ENCODE results near the gene OR7A5.
"Not testable (repeated sequence)": the region's sequence is repeated elsewhere in the genome, so short reads cannot be mapped to it uniquely, and the experiment has no call there.

OR7A5 gene

DNA sequence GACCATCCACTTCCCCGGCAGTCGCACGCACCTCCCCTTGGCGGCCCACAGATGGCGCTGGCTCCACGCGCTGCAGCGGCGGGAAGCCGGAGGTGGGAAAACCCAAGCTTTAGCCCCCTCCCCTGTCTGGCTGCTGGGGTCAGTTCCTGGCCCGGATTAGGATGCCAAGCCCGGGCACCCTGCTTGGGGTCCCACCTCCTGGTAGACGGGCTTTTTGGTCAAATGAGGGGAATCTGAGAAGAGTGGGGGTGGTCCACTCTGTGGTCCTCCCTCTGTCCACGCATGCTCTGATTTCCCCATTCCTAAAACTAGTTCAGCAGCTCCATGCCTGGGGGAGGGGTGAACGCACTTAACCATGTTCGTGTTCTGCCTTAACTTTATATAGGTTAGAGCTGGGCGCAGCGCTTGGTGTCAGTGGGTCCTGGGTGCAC is 48.5 kb downstream of the OR7A5 start:
- no peak overlapping the region for H3K4me3 ChIP-seq (ENCODE audit: low read depth, low read length)
- TF ChIP-seq, protein P1, sequence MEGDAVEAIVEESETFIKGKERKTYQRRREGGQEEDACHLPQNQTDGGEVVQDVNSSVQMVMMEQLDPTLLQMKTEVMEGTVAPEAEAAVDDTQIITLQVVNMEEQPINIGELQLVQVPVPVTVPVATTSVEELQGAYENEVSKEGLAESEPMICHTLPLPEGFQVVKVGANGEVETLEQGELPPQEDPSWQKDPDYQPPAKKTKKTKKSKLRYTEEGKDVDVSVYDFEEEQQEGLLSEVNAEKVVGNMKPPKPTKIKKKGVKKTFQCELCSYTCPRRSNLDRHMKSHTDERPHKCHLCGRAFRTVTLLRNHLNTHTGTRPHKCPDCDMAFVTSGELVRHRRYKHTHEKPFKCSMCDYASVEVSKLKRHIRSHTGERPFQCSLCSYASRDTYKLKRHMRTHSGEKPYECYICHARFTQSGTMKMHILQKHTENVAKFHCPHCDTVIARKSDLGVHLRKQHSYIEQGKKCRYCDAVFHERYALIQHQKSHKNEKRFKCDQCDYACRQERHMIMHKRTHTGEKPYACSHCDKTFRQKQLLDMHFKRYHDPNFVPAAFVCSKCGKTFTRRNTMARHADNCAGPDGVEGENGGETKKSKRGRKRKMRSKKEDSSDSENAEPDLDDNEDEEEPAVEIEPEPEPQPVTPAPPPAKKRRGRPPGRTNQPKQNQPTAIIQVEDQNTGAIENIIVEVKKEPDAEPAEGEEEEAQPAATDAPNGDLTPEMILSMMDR (IDR thresholded peaks at IDR 0.05; ENCODE audit: low read depth, low read length) = peak; percentile 58
- in situ Hi-C loops (cut with HindIII; ENCODE audit: low sequenced_read_pairs) = no loop called here
- DNase-seq (ENCODE audit: low read depth, low spot score) = no peak

DNA sequence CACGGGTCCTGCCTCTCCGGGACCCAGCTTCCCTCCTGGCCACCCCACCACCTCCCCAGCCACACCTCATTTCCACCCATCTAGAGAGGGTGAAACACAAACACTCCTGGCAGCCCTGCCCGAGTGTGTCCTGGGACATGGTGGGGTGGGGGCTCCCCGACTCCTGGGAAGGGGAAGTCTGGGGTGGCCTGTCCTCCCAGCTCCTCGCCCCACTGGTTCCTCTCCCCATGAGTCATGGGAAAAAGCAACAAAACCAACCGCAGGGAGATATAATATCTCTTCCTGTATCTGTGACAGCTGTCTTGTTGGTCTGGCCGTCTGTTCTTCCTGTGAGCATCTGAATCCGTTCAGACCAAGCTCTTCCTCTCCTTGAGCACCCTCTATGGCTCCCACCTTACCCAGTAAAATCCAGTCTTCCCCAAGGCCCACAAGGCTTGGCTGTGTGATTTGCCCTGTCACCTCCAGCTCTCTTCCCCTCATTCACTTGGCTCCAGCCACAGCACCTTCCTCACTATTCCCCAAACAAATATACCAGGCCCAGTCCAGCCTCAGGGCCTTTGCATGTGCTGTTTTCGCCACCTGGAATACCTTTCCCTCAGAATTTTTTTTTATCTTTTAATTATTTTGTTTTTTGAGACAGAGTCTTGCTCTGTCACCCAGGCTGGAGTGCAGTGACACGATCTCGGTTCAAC is 49.7 kb downstream of the OR7A5 start:
- DNase-seq (ENCODE audit: low read depth, low spot score); in situ Hi-C loops (cut with HindIII; ENCODE audit: low sequenced_read_pairs); H3K4me3 ChIP-seq (ENCODE audit: low read depth, low read length): not testable (repeated sequence)

DNA sequence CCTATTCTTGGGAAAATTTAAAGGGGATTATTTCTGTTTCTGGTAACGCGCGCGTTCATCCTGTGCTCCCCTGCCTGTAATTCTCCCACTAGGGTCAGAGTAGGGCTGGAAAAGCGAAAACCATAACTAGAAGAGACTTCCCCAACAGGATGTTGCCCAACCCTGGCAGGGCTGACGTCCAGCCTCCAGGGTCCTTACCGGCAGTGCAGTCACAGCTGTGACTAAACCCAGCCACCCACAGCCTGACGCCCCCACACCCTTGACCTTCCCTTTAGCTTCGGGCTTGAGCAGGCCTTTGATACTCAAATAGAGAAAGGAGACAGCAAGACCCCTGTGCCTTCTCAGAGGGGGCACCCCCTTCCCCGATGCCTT is 50.3 kb downstream of the OR7A5 start:
- DNase-seq (ENCODE audit: low read depth, low spot score) = peak; percentile 2
- H3K4me3 ChIP-seq (ENCODE audit: low read depth, low read length); in situ Hi-C loops (cut with HindIII; ENCODE audit: low sequenced_read_pairs): not testable (repeated sequence)

DNA sequence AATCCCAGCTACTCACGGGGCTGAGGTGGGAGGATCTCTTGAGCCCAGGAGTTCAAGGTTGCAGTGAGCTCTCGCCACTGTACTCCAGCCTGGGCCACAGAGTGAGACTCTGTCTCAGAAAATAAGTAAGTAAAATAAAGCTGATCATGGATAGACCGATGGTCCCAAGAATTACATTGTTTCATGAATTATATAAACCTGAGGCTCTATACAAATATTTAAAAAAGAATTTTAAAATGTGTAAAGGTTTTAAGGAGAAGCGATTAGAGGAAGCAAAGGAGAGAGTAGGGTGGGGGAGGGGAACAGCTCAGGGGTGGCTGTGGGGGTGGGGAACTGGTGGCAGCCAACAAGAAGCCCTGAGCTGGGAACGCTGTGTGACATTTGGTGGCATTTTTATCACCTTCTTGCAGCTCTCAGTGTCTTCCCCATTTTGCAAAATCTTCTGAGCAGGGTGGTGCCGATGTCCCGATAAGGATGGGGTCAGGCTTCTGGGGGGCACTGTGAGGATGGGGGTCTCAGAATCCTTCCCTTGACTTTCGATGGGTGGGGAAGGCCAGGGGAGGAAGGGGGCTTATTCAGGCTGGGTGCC is 51.5 kb downstream of the OR7A5 start:
- in situ Hi-C loops (cut with HindIII; ENCODE audit: low sequenced_read_pairs); H3K4me3 ChIP-seq (ENCODE audit: low read depth, low read length); DNase-seq (ENCODE audit: low read depth, low spot score): not testable (repeated sequence)

DNA sequence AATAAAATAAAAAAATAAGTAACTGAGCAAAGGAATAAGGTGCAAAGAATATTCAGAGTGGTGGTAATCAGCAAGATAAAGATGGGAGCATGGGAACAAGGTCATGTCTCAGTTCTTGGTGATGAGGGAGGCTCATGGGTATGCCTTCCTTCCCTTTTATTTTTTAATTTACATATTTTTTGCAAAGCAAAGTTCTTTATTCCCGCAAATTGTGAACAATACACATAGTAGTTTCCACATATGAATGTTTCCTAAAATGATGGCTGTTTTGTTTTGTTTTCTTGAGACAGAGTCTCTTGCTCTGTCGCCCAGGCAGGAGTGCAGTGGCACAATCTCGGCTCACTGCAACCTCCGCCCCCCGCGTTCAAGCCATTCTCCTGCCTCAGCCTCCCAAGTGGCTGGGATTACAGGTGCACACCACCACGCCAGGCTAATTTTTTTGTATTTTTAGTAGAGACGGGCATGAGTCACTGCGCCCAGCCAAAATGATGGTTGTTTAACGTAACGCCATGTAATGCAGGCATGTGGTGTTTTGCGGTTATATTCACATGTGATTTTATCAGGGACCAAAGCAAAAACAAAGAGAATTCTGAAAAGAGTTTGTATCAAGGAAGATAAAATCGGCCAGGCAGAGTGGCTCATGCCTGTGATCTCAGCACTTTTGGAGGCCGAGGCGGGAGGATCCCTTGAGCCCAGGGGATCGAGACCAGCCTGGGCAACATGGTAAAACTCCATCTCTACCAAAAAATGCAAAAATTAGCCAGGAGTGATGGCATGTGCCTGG is 52.2 kb downstream of the OR7A5 start:
- no peak for DNase-seq (ENCODE audit: low read depth, low spot score)
- in situ Hi-C loops (cut with HindIII; ENCODE audit: low sequenced_read_pairs) = no loop called here
- H3K4me3 ChIP-seq (ENCODE audit: low read depth, low read length) = no peak overlapping the region
- TF ChIP-seq, protein P1 (IDR thresholded peaks at IDR 0.05; ENCODE audit: low read depth, low read length) = no peak

DNA sequence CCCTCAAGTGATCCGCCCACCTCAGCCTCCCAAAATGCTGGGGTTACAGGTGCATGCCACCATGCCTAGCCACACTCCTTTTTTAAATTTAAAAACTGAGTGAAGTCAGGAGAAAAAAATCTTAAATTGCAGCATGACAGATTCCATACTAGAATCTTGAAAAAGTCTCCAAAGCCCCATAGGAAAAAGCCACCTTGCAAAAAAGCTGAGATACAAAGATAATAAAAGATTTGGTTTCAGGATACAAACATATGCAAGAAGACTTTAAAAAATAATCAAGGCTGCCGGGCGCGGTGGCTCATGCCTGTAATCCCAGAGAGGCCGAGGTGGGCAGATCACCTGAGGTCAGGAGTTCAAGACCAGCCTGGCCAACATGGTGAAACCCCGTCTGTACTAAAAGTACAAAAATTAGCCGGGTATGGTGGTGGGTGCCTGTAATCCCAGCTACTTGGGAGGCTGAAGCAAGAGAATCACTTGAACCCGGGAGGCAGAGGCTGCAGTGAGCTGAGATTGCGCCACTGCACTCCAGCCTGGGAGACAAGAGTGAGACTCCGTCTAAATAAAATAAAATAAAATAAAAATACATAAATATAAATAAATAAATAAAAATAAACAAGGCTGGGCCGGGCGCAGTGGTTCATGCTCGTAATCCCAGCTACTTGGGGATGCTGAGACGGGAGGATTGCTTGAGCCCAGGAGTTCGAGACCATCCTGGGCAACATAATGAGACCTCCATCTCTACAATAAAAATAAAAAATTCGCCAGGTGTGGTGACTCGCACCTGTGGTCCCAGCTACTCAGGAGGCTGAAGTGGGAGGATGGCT is 53.1 kb downstream of the OR7A5 start:
- H3K4me3 ChIP-seq (ENCODE audit: low read depth, low read length); in situ Hi-C loops (cut with HindIII; ENCODE audit: low sequenced_read_pairs); DNase-seq (ENCODE audit: low read depth, low spot score): not testable (repeated sequence)

DNA sequence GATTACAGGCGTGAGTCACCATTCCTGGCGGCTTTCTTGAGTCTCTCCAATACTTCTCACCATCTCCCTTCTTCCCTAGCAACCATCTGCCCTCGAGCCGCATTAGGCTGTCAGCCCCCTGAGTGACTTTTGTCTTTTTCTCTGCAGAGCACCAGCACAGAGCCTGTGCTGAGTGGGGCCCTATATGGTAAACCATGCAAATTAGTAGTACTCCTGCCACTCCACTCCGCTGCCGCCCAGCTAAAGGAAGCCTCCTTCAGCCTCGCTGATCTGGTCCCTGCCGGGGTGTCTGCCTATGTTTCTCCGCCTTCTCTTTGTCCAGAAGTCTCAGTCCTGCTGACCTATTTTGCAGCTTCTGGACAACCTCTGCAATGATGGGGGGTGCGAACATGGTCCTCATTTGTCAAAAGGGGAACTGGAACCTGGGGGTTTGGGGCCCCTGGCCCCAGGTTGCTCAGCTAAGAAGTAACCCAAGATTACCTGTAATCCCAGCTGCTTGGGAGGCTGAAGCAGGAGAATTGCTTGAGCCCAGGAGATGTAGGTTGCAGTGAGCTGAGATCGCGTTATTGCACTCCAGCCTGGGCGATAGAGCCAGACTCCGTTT is 54.3 kb downstream of the OR7A5 start:
- H3K4me3 ChIP-seq (ENCODE audit: low read depth, low read length); in situ Hi-C loops (cut with HindIII; ENCODE audit: low sequenced_read_pairs); DNase-seq (ENCODE audit: low read depth, low spot score): not testable (repeated sequence)

DNA sequence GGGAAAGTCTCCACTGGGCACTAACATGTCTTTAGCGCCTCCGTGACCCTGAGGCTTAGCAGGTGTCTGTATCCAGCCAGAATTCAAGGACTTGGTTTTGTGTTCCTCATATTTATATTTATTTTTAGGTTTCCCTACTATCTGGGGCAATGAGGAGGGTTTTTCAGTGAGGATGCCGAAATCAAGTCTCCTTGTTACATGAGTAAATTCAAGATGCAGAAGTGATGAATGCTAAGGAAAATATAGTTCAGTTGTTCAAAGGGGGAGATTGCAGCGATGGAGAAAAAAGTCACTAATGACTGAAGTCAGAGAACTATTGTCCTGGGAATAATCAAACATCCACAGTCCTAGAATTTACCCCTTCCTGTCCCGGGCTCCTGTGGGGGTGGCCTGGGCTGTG is 55.8 kb downstream of the OR7A5 start:
- in situ Hi-C loops (cut with HindIII; ENCODE audit: low sequenced_read_pairs) = no loop called here
- TF ChIP-seq, protein P1 (IDR thresholded peaks at IDR 0.05; ENCODE audit: low read depth, low read length) = no peak
- DNase-seq (ENCODE audit: low read depth, low spot score) = no peak
- no peak overlapping the region for H3K4me3 ChIP-seq (ENCODE audit: low read depth, low read length)

DNA sequence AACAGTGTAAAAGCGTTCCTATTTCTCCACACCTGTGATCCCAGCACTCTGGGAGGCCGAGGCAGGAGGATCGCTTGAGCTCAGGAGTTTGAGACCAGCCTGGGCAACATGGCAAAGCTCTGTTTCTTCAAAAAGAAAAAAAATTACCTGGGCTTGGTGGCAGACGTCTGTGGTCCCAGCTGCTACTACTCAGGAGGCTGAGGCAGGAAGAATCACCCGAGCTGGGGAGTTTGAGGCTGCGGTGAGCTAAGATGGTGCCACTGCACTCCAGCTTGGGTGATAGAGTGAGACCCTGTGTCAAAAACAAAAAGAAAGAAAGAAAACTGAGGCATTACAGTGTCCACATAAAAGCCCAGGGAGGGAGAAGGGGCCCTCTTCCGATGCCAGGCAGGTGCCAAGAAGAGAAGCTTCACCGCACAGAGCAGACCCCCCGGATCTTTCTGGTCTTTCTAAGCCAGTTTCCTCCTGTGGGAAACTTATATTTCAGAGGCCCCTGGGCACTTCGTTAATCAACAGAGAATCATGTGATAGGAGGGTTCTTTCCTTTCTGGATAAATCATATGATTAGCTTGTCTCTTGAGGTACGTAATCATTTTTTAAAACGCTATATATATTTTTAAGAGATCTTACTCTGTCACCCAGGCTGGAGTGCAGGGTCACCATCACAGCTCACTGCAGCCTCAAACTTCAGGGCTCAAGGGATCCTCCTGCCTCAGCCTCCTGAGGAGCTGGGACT is 56.7 kb downstream of the OR7A5 start, which contains the start of gene ADGRE2:
Gene ADGRE2 (minus strand): TSS at position 451 of the 736 bp plus-strand sequence. CDS start 1,804 bp downstream, outside the sequence.
- DNase-seq (ENCODE audit: low read depth, low spot score); H3K4me3 ChIP-seq (ENCODE audit: low read depth, low read length); in situ Hi-C loops (cut with HindIII; ENCODE audit: low sequenced_read_pairs): not testable (repeated sequence)

DNA sequence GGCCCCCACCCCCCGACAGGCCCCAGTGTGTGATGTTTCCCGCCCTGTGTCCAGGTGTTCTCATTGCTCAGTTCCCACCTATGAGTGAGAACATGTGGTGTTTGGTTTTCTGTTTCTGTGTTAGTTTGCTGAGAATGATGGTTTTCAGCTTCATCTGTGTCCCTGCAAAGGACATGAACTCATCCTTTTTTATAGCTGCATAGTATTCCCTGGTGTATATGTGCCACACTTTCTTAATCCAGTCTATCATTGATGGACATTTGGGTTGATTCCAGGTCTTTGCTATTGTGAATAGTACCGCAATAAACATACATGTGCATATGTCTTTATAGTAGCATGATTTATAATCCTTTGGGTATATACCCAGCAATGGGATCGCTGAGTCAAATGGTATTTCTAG is 57.3 kb downstream of the OR7A5 start:
- DNase-seq (ENCODE audit: low read depth, low spot score); in situ Hi-C loops (cut with HindIII; ENCODE audit: low sequenced_read_pairs); H3K4me3 ChIP-seq (ENCODE audit: low read depth, low read length): not testable (repeated sequence)

All from astrocyte of the spinal cord (primary cell).